GM12878 (cell line): ENCODE data around the gene CARD14. TPM values are rescaled to one million over a fixed set of nuclear protein-coding genes. Genes with fewer than 3 reads are reported as not detected.

ENCODE experiments used
- ATAC-seq: fragments of 200-7000 bp; cut with Tn5 transposase; 3 replicates; pipeline ENCODE4 v1.9.1; 2020; ENCODE audit warnings: mild to moderate bottlenecking, moderate library complexity
- BruUV-seq: library from RNA; stranded (reverse); fragments of 400-500 nt; replicated peaks from 2 replicates; lab custom pipeline; 2021; lab: Mats Ljungman, UMichigan
- CTCF ChIA-PET: fragments of 300-600 bp; sonication (Branson Sonifier 250); formaldehyde crosslinking; extraction: SDS; loops from one replicate; lab custom pipeline; 2021; ENCODE audit warnings: inconsistent platforms; lab: Yijun Ruan, JAX
- POLR2A ChIA-PET: fragments of 350-600 bp; formaldehyde crosslinking; extraction: SDS; loops from one replicate; lab custom pipeline; 2021; ENCODE audit warnings: inconsistent platforms; lab: Charles Lee
- RAD21 ChIA-PET: fragments of 300-600 bp; sonication (Branson Sonifier 250); formaldehyde crosslinking; loops from one replicate; lab custom pipeline; 2023; ENCODE audit warnings: antibody characterized with exemption; ENCODE audit not compliant: unreplicated experiment; lab: Charles Lee
- SMC1A ChIA-PET: fragments of 300-600 bp; sonication (Branson Sonifier 250); formaldehyde crosslinking; loops from one replicate; lab custom pipeline; 2023; ENCODE audit not compliant: unreplicated experiment, uncharacterized antibody; lab: Charles Lee
- DNase-seq: peaks from one replicate; pipeline ENCODE4 v3.0.0-alpha.2; 2011; ENCODE audit warnings: low read depth, low spot score
- FAIRE-seq: peaks from 3 replicates; lab custom pipeline; 2011; peaks lifted over from hg19 to GRCh38; lab: Jason Lieb, UNC
- H2AFZ ChIP-seq: 2 replicates; pipeline ENCODE4 v1.6.0; 2011; ENCODE audit warnings: low read depth, low read length, control low read depth; ENCODE audit not compliant: control insufficient read depth
- H3K27ac ChIP-seq: 2 replicates; pipeline ENCODE4 v1.5.1; 2011; ENCODE audit warnings: control low read depth; ENCODE audit not compliant: control insufficient read depth, insufficient read depth
- H3K27me3 ChIP-seq, 2 experiments: replicated peaks in 1 of 2; 2 replicates each; pipeline versions ENCODE4 v1.6.0 to v1.6.1; 2011; ENCODE audit warnings: low read length in 1 of 2; ENCODE audit not compliant: control insufficient read depth in 2 of 2, insufficient read depth in 2 of 2
- H3K36me3 ChIP-seq, 2 experiments: 2 replicates each; pipeline ENCODE4 v1.5.1; 2011; ENCODE audit warnings: low read length in 1 of 2; ENCODE audit not compliant: control insufficient read depth in 2 of 2, insufficient read depth in 2 of 2
- H3K4me1 ChIP-seq: 2 replicates; pipeline ENCODE4 v1.6.1; 2011; ENCODE audit warnings: mild to moderate bottlenecking, low read length, moderate library complexity, mixed read lengths; ENCODE audit not compliant: control insufficient read depth, insufficient read depth
- H3K4me2 ChIP-seq: 2 replicates; pipeline ENCODE4 v1.6.0; 2011; ENCODE audit warnings: control low read depth; ENCODE audit not compliant: control insufficient read depth, insufficient read depth
- H3K4me3 ChIP-seq: fragments of 200-600 bp; sonication (generic); 2 replicates; pipeline ENCODE4 v1.5.1; 2016
- H3K79me2 ChIP-seq: 2 replicates; pipeline ENCODE4 v1.6.0; 2011; ENCODE audit warnings: low read length; ENCODE audit not compliant: control insufficient read depth, insufficient read depth
- H3K9ac ChIP-seq: 2 replicates; pipeline ENCODE4 v1.8.0; 2011; ENCODE audit warnings: low read length, control low read depth, mixed read lengths; ENCODE audit not compliant: control insufficient read depth, insufficient read depth
- H3K9me3 ChIP-seq: replicated peaks from 3 replicates; pipeline ENCODE4 v1.5.1; 2011; ENCODE audit warnings: mild to moderate bottlenecking, low read length; ENCODE audit not compliant: control insufficient read depth, insufficient read depth
- H4K20me1 ChIP-seq: 2 replicates; pipeline ENCODE4 v1.6.0; 2011; ENCODE audit not compliant: control insufficient read depth, insufficient read depth
- BHLHE40 ChIP-seq, 2 experiments: fragments of 450-650 bp in 1 of 2; IDR thresholded peaks; 2 replicates each; pipeline ENCODE4 v1.6.1; 2011 to 2017; ENCODE audit warnings: low read depth in 2 of 2, borderline replicate concordance in 1 of 2, improper control_type of control experiment in 1 of 2, low read length in 1 of 2, mild to moderate bottlenecking in 1 of 2
- BRCA1 ChIP-seq: IDR thresholded peaks from 2 replicates; pipeline ENCODE4 v1.6.1; 2011; ENCODE audit warnings: low read depth, low read length, improper control_type of control experiment
- GATAD2B ChIP-seq: fragments of 450-650 bp; conservative IDR thresholded peaks from 2 replicates; pipeline ENCODE4 v1.6.1; 2017; ENCODE audit warnings: low read depth, mild to moderate bottlenecking, moderate library complexity
- HDAC6 ChIP-seq: fragments of 200-600 bp; sonication (generic); IDR thresholded peaks from one replicate; pipeline ENCODE4 v1.8.0; 2017; ENCODE audit warnings: antibody characterized with exemption; ENCODE audit not compliant: unreplicated experiment
- IKZF1 ChIP-seq: fragments of 450-650 bp; conservative IDR thresholded peaks from 2 replicates; pipeline ENCODE4 v1.6.1; 2017; ENCODE audit warnings: antibody characterized with exemption, mild to moderate bottlenecking
- NBN ChIP-seq: fragments of 450-650 bp; IDR thresholded peaks from 2 replicates; pipeline ENCODE4 v1.6.1; 2016
- NFYA ChIP-seq: IDR thresholded peaks from 2 replicates; pipeline ENCODE4 v1.6.1; 2011; ENCODE audit warnings: low read depth, mild to moderate bottlenecking, low read length, improper control_type of control experiment, borderline replicate concordance
- RAD21 ChIP-seq: IDR thresholded peaks from 2 replicates; pipeline ENCODE4 v1.6.1; 2011; ENCODE audit warnings: mild to moderate bottlenecking, low read depth, low read length, moderate library complexity; ENCODE audit not compliant: insufficient read depth
- SIX5 ChIP-seq: IDR thresholded peaks from 2 replicates; pipeline ENCODE4 v1.6.1; 2011; ENCODE audit warnings: mild to moderate bottlenecking, low read depth, low read length, moderate library complexity; ENCODE audit not compliant: severe bottlenecking
- SRF ChIP-seq, 2 experiments: IDR thresholded peaks; 2 replicates each; pipeline ENCODE4 v1.6.1; 2011; ENCODE audit warnings: low read depth in 2 of 2, low read length in 2 of 2, mild to moderate bottlenecking in 1 of 2, moderate library complexity in 1 of 2
- TBL1XR1 ChIP-seq: IDR thresholded peaks from 2 replicates; pipeline ENCODE4 v1.6.1; 2012; ENCODE audit warnings: low read depth, low read length, improper control_type of control experiment
- TCF7 ChIP-seq: IDR thresholded peaks from 2 replicates; pipeline ENCODE4 v1.6.1; 2014; ENCODE audit warnings: antibody characterized with exemption, borderline replicate concordance
- ZBTB11 ChIP-seq: fragments of 450-650 bp; formaldehyde crosslinking; IDR thresholded peaks from 2 replicates; pipeline ENCODE4 v1.5.0; 2022; ENCODE audit warnings: mild to moderate bottlenecking, missing genetic modification characterization
- WGBS: methylation state at CpG from one replicate; pipeline ENCODE4 v1.1.6; 2016; ENCODE audit warnings: low lambda C conversion rate; ENCODE audit not compliant: insufficient replicate concordance, insufficient coverage; ENCODE audit errors: missing lambda C conversion rate; 5-methylcytosine and 5-hydroxymethylcytosine counted together
- in situ Hi-C: fragments of 300-500 bp; cut with MboI; formaldehyde crosslinking; loops from 9 replicates; pipeline ENCODE4 v1.14.3; 2018; ENCODE audit warnings: mixed read lengths
- intact Hi-C: fragments of 100-400 bp; cut with micrococcal nuclease; formaldehyde crosslinking; loops from one replicate; pipeline ENCODE4 v1.14.2; 2022; ENCODE audit not compliant: unreplicated experiment
- polyA plus RNA-seq, 11 experiments: library from polyadenylated mRNA; depleted of rRNA in 4 of 11; unstranded in 6 of 11; stranded (reverse) in 5 of 11; fragments of >200 nt; fragmentation: Nextera tagmentation in 4 of 11; fragmentation: Illumina TruSeq in 1 of 11; extraction: Ambion mirVana in 4 of 11; extraction: Trizol in 1 of 11; gene quantifications; 1 replicate in 1 of 11; 2 replicates in 10 of 11; pipeline versions ENCODE4 v1.2.1 to v1.2.3, GENCODE V29; 2011 to 2016; ENCODE audit warnings: inconsistent platforms in 2 of 11, missing spikeins in 2 of 11, low read depth in 1 of 11
- total RNA-seq, 4 experiments: library from RNA; depleted of rRNA in 3 of 4; stranded (reverse); fragments of >200 nt in 3 of 4; fragmentation: Illumina TruSeq in 1 of 4; extraction: Trizol in 1 of 4; gene quantifications; 2 replicates each; pipeline versions ENCODE4 v1.2.1 to v1.2.3, GENCODE V29; 2013 to 2021
- TF ChIP-seq, protein P1 (sequence below): IDR thresholded peaks from 2 replicates; pipeline ENCODE4 v1.6.1; 2011; ENCODE audit warnings: borderline replicate concordance, low read depth, mild to moderate bottlenecking, moderate library complexity, mixed read lengths, low read length; ENCODE audit not compliant: insufficient read depth; ENCODE audit errors: extremely low read length

Gene CARD14
- total and polyA plus RNA-seq, 10 of the 15 experiments (the other 5 are each of a cell fraction or from before 2014, with no cell fraction given) = 0.08 to 0.15 TPM; not detected in 8

DNA sequence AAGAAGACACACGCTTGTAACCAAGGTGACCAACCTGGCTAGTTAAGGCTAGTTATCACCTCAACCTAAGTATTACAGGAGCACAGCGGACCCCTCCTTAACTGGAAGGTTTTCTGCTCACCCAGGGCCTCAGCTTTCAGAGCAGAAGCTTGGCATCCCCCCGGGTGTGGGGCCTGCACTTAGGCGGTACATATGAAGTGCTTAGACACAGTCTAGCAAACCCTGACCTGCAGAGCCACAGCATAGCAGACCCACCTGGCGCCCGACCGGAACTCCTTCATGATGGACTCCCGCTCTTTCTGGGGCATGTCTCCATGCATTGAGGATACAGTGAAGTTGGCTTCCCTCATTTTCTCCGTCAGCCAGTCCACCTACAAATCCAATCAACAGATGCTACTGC, 32.7 kb upstream of the CARD14 start (continued):
- TF ChIP-seq TBL1XR1 (no peak), SRF (IDR thresholded peaks at IDR 0.05; ENCODE audit: low read depth in 2 of 2, low read length in 2 of 2) (no peak), IKZF1 (no peak), BHLHE40 (IDR thresholded peaks at IDR 0.05; ENCODE audit: borderline replicate concordance in 1 of 2, low read depth in 2 of 2, low read length in 1 of 2) (no peak), ZBTB11 (CRISPR knock-in tag) (no peak)
- TF ChIP-seq, protein P1, sequence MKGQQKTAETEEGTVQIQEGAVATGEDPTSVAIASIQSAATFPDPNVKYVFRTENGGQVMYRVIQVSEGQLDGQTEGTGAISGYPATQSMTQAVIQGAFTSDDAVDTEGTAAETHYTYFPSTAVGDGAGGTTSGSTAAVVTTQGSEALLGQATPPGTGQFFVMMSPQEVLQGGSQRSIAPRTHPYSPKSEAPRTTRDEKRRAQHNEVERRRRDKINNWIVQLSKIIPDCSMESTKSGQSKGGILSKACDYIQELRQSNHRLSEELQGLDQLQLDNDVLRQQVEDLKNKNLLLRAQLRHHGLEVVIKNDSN = no peak

- WGBS = 94% methylated on average over 18 of the region's 18 CpGs
- FAIRE-seq (no peak), ATAC-seq (no peak), DNase-seq (no peak)
- Histone ChIP-seq H3K9me3 (no peaks in the 10 kb centered on the region), H3K27me3 (no peaks in the 10 kb centered on the region), H4K20me1 (0 out of 2 replicates have a peak, but pooled peaks cover under 1% of the 10 kb centered on the region), H3K4me3 (no peak overlapping the region), H3K36me3 (peaks cover 32 to 49% of the 10 kb centered on the region in 2 experiments), H2AFZ (no peak overlapping the region), H3K4me2 (no peak overlapping the region), H3K79me2 (peaks cover 11% of the 10 kb centered on the region), H3K4me1 (peaks cover 2% of the 10 kb centered on the region; the same call in 1 of the 2 replicates), H3K27ac (no peak overlapping the region), H3K9ac (no peak overlapping the region)
- CTCF ChIA-PET = no interaction called here
- intact Hi-C loops = no loop called here
- in situ Hi-C loops = no loop called here
- SMC1A ChIA-PET = no interaction called here
- no TSS peak for BruUV-seq
- POLR2A ChIA-PET = no interaction called here
- RAD21 ChIA-PET = no interaction called here
- TF ChIP-seq SIX5 (no peak), BHLHE40 (IDR thresholded peaks at IDR 0.05; ENCODE audit: borderline replicate concordance in 1 of 2, low read depth in 2 of 2, low read length in 1 of 2) (no peak), HDAC6 (no peak), ZBTB11 (CRISPR knock-in tag) (no peak), TCF7 (no peak), RAD21 (no peak), BRCA1 (no peak), NFYA (no peak), NBN (no peak), GATAD2B (no peak)
These were observed 30.9 kb upstream of the CARD14 start for GRCh38 chr17:80138856-80139426.
